Activated CD4-positive, alpha-beta T cell treated with anti-CD3 and anti-CD28 coated beads, Interleukin-2, amount 10 ng/mL, durations not matched to agents 7 days and 5 days (primary cell): ENCODE data around the gene ARPC4. TPM values are rescaled to one million over a fixed set of nuclear protein-coding genes. Genes with fewer than 3 reads are reported as not detected.

ENCODE experiments used
- CTCF ChIA-PET: fragments of 350-600 bp; sonication (Branson Sonifier 250); formaldehyde crosslinking; loops from one replicate; lab custom pipeline; 2021; ENCODE audit warnings: antibody characterized with exemption; lab: Charles Lee
- POLR2A ChIA-PET: fragments of 350-600 bp; sonication (Branson Sonifier 250); formaldehyde crosslinking; loops from one replicate; lab custom pipeline; 2021; ENCODE audit warnings: antibody characterized with exemption; lab: Charles Lee
- DNase-seq: peaks from one replicate; pipeline ENCODE4 v3.0.0-alpha.2; 2020
- H3K27ac Mint-ChIP-seq: one replicate; pipeline ENCODE4 v1.8.0; 2021; ENCODE audit warnings: mild to moderate bottlenecking, moderate library complexity, mixed read lengths
- H3K27me3 Mint-ChIP-seq: one replicate; pipeline ENCODE4 v1.8.0; 2021; ENCODE audit warnings: mixed read lengths
- H3K36me3 Mint-ChIP-seq: one replicate; pipeline ENCODE4 v1.8.0; 2021; ENCODE audit warnings: low read depth, mixed read lengths
- H3K4me1 Mint-ChIP-seq: one replicate; pipeline ENCODE4 v1.8.0; 2021; ENCODE audit warnings: mixed read lengths
- H3K4me3 Mint-ChIP-seq: one replicate; pipeline ENCODE4 v1.8.0; 2021; ENCODE audit warnings: mild to moderate bottlenecking, moderate library complexity, mixed read lengths
- H3K9me3 Mint-ChIP-seq: one replicate; pipeline ENCODE4 v1.8.0; 2021; ENCODE audit warnings: mixed read lengths
- total RNA-seq, 2 experiments: library from RNA; stranded (reverse); gene quantifications; one replicate each; pipeline ENCODE4 v1.2.3, GENCODE V29; 2021

ARPC4 gene
- total RNA-seq, 2 experiments from 2014 or later = 258 to 299 TPM

DNA sequence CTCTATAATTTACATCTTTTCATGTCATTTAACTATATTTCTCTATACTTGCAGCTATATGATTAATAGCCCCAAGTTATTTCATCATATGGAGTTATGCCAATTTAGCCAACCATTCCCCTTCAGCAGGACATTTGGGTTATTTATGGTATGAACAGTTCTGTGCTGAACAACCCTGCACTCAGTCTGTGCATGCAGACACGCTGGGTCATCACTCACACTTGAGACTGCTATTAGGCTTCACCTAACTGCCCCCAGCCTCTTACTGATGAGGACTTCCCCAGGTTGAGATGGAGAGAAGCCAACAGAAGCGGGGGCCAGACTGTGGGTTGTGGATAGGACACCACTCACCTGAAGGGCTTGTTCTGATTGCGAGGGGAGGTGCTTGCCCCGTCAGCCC, 7.9 kb upstream of the ARPC4 start:
- DNase-seq = no peak
- no peaks in the 10 kb centered on the region for H3K27me3 Mint-ChIP-seq
- H3K4me3 Mint-ChIP-seq = no peak overlapping the region
- ChIA-PET CTCF (interaction anchor here (2.8 kb wide), 1 partner anchor 9 kb away, joined by 6 read pairs; no protein-coding TSS in a partner anchor), POLR2A (no interaction called here)
- peaks cover 58% of the 10 kb centered on the region for H3K4me1 Mint-ChIP-seq
- no peak overlapping the region for H3K27ac Mint-ChIP-seq
- peaks cover 70% of the 10 kb centered on the region for H3K36me3 Mint-ChIP-seq
- H3K9me3 Mint-ChIP-seq = no peaks in the 10 kb centered on the region

DNA sequence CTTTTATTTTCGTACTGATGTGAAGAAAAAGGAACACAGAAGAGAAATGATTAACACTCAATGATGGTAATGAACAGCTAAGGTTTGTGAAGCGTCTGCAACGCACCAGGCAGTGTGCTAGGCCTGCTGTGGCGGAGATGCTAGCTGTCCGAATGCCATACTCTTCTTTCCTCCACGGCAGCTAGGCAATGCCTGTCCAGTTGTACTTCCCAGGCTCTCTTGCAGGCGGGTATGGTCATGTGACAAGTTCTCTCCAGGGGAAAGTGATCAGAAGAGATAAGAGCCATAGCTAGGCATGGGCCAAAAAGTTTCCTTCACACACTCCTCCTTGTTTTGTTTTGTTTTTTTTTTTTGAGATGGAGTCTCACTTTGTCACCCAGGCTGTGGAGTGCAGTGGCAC, 7.3 kb upstream of the ARPC4 start:
- no peak overlapping the region for H3K27ac Mint-ChIP-seq
- H3K27me3 Mint-ChIP-seq = no peaks in the 10 kb centered on the region
- H3K36me3 Mint-ChIP-seq = peaks cover 71% of the 10 kb centered on the region
- H3K4me1 Mint-ChIP-seq = peaks cover 58% of the 10 kb centered on the region
- DNase-seq = no peak
- CTCF ChIA-PET = interaction anchor here (0.8 to 2.8 kb wide), 3 partner anchors 10 to 50 kb away, joined by 3 to 6 read pairs (median 3); no protein-coding TSS in a partner anchor
- H3K9me3 Mint-ChIP-seq = no peaks in the 10 kb centered on the region
- no peak overlapping the region for H3K4me3 Mint-ChIP-seq
- POLR2A ChIA-PET = no interaction called here

DNA sequence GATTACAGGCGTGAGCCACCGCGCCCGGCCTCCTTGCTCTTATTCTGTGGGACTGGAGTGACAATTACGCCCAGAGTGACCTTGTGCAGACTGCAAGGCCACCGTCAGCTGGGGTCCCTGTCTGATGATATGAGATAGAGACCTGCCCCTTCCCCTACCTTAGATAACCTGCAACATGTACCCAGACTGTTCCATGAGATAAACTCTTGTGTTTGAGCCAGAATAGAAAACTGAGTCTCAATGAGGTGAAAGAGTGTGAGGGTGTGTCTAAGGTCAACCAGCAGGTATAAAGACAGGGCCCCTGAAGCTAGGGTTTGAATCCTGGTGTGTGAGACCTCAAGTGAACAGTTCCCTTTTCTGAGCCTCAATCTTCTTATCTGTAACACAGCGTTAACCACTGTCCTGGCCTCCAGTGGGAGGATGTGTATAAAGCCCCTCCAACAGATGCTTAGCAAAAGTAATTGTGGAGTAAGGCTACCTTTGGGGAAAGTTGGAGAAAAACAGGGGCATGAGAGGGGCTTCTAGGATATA, 6.6 kb upstream of the ARPC4 start:
- no peaks in the 10 kb centered on the region for H3K9me3 Mint-ChIP-seq
- H3K4me3 Mint-ChIP-seq = no peak overlapping the region
- H3K36me3 Mint-ChIP-seq = peaks cover 67% of the 10 kb centered on the region
- POLR2A ChIA-PET = no interaction called here
- H3K27me3 Mint-ChIP-seq = no peaks in the 10 kb centered on the region
- H3K27ac Mint-ChIP-seq = no peak overlapping the region
- DNase-seq = no peak
- CTCF ChIA-PET = interaction anchor here (0.8 to 2.8 kb wide), 3 partner anchors 10 to 51 kb away, joined by 3 to 6 read pairs (median 3); no protein-coding TSS in a partner anchor
- peaks cover 59% of the 10 kb centered on the region for H3K4me1 Mint-ChIP-seq

DNA sequence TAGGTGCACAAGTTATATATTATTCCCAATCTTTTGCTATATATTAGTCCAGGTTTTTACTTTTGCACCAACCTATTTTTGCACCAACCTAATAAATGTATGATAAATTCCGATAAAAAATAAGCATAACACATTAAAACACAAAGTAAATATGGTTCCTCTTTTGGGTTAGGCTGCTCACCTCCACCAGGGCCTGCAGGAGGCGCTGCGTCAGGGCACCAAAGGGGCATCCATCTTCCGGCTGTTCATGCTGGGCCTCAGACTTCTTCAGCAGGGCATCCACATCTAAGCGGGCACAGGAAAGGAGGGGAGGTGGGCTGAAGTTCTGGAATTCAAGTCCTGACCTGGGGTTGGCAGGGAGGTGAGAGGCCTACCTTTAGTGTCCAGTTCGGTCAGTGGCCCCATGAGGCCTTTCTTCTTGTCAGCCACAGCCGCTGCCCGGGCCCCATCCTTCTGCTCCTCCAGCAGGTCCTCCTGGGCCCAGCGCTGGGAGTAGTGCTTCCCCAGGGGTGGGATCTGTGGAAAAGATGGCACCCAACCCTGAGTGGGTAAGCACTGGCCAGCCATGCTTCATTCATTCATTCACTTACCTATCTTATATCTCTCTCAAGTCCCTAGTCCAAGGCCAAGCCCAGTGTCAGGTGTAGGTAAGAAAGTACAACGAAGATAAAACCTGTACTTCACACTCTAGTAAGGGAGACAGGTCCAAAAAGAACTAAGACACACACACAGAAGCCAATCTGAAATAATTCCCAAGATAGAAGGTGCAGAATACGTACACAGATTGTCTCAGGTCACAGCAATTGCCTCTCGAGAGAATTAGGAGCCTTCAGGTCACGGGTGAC, 5.8 kb upstream of the ARPC4 start:
- ChIA-PET CTCF (interaction anchor here (2.8 kb wide), 1 partner anchor 11 kb away, joined by 6 read pairs; no protein-coding TSS in a partner anchor), POLR2A (no interaction called here)
- peak overlapping the region; percentile 68 for H3K27ac Mint-ChIP-seq
- no peak overlapping the region for H3K4me3 Mint-ChIP-seq
- H3K36me3 Mint-ChIP-seq = peaks cover 67% of the 10 kb centered on the region
- no peaks in the 10 kb centered on the region for H3K9me3 Mint-ChIP-seq
- DNase-seq = no peak
- no peaks in the 10 kb centered on the region for H3K27me3 Mint-ChIP-seq
- peaks cover 62% of the 10 kb centered on the region for H3K4me1 Mint-ChIP-seq

DNA sequence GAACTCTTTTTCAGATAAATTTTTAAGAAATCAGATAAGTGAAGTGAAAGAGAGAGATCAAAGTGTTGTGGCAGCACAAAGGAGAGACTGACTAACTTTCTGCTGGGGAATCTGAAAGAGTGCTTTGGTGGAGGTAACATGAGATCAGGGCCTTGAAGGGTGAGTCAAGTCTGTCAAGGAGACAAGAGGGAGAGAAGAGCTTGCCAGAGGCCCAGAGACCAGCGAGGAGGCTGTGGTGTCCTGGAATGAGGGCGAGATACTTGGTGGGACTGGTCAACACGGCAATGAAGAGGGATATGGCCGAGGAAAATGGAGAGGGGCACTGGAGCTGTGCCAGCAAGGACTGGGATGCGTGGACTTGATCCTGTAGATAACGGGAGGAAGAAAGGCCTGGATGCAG, 5.2 kb upstream of the ARPC4 start:
- peaks cover 61% of the 10 kb centered on the region for H3K36me3 Mint-ChIP-seq
- CTCF ChIA-PET = interaction anchor here (0.9 kb wide), 1 partner anchor 11 kb away, joined by 3 read pairs; no protein-coding TSS in a partner anchor
- no peak for DNase-seq
- H3K4me3 Mint-ChIP-seq = no peak overlapping the region
- POLR2A ChIA-PET = no interaction called here
- peak overlapping the region; percentile 68 for H3K27ac Mint-ChIP-seq
- peaks cover 55% of the 10 kb centered on the region for H3K4me1 Mint-ChIP-seq
- H3K9me3 Mint-ChIP-seq = no peaks in the 10 kb centered on the region
- H3K27me3 Mint-ChIP-seq = no peaks in the 10 kb centered on the region

DNA sequence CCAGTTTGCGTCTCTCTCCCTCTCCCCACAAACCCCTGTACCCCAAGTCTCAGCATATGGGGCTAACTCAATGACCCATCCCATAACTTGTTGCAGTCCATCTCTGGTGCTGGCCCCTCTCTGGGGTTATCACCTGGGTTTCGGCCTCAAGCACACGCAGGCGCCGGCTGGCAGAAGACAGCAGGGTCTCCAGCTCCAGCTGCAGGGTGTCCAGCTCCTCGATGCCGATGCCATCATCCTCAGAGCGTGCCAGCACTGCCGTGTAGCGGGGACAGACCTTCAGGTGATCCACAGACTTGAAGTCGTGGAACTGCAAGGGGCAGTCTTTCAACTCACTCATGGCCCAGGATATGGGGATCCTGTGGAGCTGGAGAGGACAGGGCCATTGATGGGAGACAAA, 1.8 kb upstream of the ARPC4 start:
- no peaks in the 10 kb centered on the region for H3K9me3 Mint-ChIP-seq
- H3K4me1 Mint-ChIP-seq = peaks cover 70% of the 10 kb centered on the region
- DNase-seq = no peak
- peak overlapping the region; percentile 100 for H3K27ac Mint-ChIP-seq
- ChIA-PET CTCF (interaction anchor here (0.9 to 2.1 kb wide), 6 partner anchors 10 to 142 kb away, joined by 3 to 7 read pairs (median 4); partner anchors contain the start of gene CRELD1), POLR2A (no interaction called here)
- no peaks in the 10 kb centered on the region for H3K27me3 Mint-ChIP-seq
- H3K36me3 Mint-ChIP-seq = peaks cover 67% of the 10 kb centered on the region
- peak overlapping the region; percentile 98 for H3K4me3 Mint-ChIP-seq

DNA sequence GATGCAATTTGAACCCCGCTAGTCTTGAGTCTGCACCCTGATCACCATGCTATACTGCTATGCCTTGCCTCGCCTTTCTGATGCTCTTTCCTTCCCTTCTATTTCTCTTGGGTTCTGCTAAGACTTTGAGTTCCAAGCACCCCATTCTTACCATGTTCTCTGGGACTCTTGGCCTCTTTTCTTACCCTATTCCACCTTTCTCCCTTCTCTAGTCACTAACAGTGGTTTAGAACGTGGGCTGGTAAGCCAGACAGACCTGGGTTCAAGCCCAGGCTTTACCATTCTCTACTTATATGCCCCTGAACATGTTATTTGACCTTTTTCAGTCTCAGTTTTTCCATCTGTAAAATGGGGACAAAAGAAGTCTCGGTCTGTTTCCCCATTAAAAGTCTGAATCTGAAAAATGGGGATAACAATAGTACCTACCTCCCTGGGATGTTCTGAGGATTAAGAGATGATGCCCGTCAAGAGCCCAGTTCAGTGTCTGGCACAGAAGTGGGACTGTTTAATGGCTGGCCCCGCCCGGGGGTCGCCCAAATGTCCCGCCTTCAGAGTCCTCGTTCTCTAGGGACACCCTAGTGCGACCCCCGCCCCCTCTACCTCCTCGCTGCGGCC, 985 bp upstream of the ARPC4 start:
- H3K27ac Mint-ChIP-seq = peak overlapping the region; percentile 100
- ChIA-PET CTCF (interaction anchor here (0.8 to 2.4 kb wide), 10 partner anchors 8 to 141 kb away, joined by 3 to 7 read pairs (median 4); partner anchors contain the start of genes CRELD1 and OGG1), POLR2A (interaction anchor here (1.7 kb wide), 1 partner anchor 59 kb away, joined by 3 read pairs; no protein-coding TSS in a partner anchor)
- H3K4me3 Mint-ChIP-seq = peak overlapping the region; percentile 98
- peaks cover 67% of the 10 kb centered on the region for H3K4me1 Mint-ChIP-seq
- DNase-seq = no peak
- no peaks in the 10 kb centered on the region for H3K9me3 Mint-ChIP-seq
- H3K27me3 Mint-ChIP-seq = no peaks in the 10 kb centered on the region
- peaks cover 62% of the 10 kb centered on the region for H3K36me3 Mint-ChIP-seq

DNA sequence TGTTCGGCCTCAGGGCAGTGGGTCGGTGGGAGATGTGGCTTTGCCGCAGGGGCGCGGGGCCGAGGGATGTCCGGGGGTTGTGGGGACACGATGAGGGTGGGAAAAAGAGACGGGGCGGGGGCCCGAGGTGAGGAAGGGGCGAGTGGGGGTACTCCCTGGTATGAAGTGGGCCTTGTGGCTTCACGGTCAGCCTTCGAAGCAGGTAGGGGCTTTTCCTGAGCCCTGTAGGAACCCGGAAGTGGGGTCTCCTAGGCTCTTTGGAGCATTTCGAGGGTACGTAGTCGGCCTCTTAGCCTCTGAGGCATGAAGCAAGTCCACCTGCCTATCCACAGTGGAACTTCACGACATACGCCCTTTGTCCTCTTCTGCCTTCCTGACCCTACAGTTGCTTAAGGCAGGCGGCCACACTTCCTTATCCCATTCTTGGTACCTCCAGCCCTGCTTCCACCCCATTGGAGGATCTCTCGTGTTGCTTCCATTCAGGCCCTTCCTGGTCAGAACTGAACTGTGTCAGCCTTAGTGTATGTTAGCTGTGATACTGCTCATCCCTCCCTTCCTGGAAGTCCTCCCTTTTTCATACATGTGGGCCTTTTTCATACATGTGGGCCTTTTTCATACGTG, 389 bp downstream of the ARPC4 start:
- Mint-ChIP-seq H3K4me1 (peaks cover 64% of the 10 kb centered on the region), H3K9me3 (no peaks in the 10 kb centered on the region), H3K27me3 (no peaks in the 10 kb centered on the region), H3K36me3 (peaks cover 65% of the 10 kb centered on the region), H3K27ac (peak overlapping the region; percentile 100), H3K4me3 (peak overlapping the region; percentile 98)
- DNase-seq = peak; percentile 46
- ChIA-PET CTCF (interaction anchor here (0.5 to 2.4 kb wide), 15 partner anchors 10 to 470 kb away, joined by 3 to 7 read pairs (median 3); partner anchors contain the start of genes CAMK1 and OGG1), POLR2A (interaction anchor here (0.6 to 1.7 kb wide), 2 partner anchors 27 to 60 kb away, joined by 3 read pairs; no protein-coding TSS in a partner anchor)

DNA sequence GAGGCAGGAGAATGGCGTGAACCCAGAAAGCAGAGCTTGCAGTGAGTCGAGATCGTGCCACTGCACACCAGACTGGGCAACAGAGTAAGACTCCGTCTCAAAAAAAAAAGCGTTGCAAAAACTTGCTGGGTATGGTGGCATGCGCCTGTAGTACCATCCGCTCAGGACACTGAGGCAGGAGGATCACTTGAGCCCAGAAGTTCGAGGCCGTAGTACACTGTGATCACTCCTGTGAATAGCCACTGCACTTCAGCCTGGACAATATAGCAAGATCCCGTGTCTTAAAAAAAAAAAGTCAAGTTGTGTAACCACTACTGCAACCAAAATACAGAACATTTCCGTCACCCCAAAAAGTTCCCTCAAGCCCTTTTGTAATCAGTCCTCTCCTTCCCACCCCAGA, 1.5 kb downstream of the ARPC4 start:
- ChIA-PET POLR2A (no interaction called here), CTCF (interaction anchor here (2.4 kb wide), 1 partner anchor 61 kb away, joined by 7 read pairs; no protein-coding TSS in a partner anchor)
- no peak for DNase-seq
- Mint-ChIP-seq H3K9me3 (no peaks in the 10 kb centered on the region), H3K36me3 (peaks cover 65% of the 10 kb centered on the region), H3K27ac (peak overlapping the region; percentile 100), H3K4me1 (peaks cover 58% of the 10 kb centered on the region), H3K27me3 (no peaks in the 10 kb centered on the region), H3K4me3 (peak overlapping the region; percentile 98)

DNA sequence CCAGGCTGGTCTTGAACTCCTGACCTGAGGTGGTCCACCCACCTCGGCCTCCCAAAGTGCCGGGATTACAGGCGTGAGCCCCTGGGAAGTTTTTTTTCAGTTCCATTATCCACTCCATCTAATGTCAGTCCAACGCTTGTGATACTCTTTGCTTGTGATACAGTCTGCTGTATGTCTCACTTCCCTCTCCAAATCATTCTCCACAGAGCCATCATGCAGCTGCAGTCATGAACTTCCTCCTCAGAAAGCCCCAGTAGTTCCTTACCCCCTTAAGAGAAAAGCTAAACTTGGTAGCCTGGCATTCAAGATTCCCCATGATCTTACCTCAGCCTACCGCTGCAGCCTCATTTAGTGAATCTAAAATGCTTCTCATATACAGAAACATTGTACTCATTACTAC, 2.3 kb downstream of the ARPC4 start:
- Mint-ChIP-seq H3K36me3 (peaks cover 65% of the 10 kb centered on the region), H3K4me3 (peak overlapping the region; percentile 66), H3K9me3 (no peaks in the 10 kb centered on the region), H3K27ac (peak overlapping the region; percentile 6), H3K4me1 (peaks cover 50% of the 10 kb centered on the region), H3K27me3 (no peaks in the 10 kb centered on the region)
- CTCF ChIA-PET = no interaction called here
- DNase-seq = no peak
- POLR2A ChIA-PET = no interaction called here

DNA sequence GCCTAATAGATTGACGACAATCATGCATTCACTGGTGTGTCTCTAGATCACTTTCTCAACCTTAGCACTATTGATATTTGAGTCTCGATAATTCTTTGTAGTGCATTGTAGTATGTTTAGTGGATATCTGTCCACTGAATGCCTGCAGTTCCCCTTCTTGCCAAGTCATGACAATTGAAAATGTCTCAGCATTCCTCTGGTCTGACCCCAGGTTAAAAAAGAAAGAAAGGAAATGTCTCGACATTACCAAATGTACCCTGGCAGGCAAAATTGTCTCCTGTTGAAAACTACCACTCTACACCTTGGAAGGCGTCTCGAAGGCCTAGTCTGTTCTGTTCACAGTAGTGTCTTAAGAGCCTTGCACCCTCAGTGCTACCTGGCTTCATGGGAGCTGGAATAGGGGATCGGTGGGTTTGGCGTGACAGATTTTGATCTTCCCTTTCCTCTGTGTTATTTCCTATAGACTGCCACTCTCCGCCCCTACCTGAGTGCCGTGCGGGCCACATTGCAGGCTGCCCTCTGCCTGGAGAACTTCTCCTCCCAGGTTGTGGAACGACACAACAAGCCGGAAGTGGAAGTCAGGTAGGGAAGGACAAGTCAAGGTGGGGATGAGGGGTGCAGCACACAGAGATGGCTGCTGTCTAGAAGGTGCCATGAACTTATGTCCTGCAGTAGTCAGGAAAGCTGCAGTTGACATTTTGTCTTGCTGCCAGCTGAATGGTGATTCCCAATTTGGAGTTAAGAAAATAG, 4.5 kb downstream of the ARPC4 start:
- Mint-ChIP-seq H3K4me3 (no peak overlapping the region), H3K36me3 (peaks cover 66% of the 10 kb centered on the region), H3K27me3 (no peaks in the 10 kb centered on the region), H3K4me1 (peaks cover 32% of the 10 kb centered on the region), H3K9me3 (no peaks in the 10 kb centered on the region), H3K27ac (no peak overlapping the region)
- DNase-seq = no peak
- CTCF ChIA-PET = interaction anchor here (0.6 to 1.9 kb wide), 5 partner anchors 16 to 135 kb away, joined by 3 to 6 read pairs (median 4); partner anchors contain the start of genes CRELD1 and RPUSD3
- POLR2A ChIA-PET = no interaction called here
